Measurements from ENCODE around the gene CCDC138. TPM values are rescaled to one million over a fixed set of nuclear protein-coding genes. Genes with fewer than 3 reads are reported as not detected.

Gene CCDC138
- total RNA-seq, 1 donor = 8.5 TPM

DNA sequence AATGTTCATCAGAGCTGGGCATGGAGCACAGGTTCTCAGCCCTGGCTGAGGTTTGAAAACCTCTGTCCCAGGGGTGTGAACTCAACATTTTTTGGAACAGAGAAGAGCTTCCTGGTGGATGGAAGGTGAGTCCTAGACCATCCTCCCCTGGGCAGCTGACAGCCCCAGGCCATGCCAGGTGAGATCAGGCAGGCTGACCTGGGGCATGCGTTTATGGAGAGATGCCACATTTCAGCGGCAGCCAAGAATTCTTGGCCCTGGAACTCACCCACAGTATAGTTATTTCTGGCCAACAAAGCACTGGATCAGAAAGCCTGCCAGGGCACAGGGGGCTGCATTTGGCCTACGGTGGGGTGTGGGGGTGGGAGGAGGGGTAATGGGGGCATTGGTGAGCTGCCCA lies 118.6 kb downstream of the CCDC138 start:
- TF ChIP-seq, protein P1, sequence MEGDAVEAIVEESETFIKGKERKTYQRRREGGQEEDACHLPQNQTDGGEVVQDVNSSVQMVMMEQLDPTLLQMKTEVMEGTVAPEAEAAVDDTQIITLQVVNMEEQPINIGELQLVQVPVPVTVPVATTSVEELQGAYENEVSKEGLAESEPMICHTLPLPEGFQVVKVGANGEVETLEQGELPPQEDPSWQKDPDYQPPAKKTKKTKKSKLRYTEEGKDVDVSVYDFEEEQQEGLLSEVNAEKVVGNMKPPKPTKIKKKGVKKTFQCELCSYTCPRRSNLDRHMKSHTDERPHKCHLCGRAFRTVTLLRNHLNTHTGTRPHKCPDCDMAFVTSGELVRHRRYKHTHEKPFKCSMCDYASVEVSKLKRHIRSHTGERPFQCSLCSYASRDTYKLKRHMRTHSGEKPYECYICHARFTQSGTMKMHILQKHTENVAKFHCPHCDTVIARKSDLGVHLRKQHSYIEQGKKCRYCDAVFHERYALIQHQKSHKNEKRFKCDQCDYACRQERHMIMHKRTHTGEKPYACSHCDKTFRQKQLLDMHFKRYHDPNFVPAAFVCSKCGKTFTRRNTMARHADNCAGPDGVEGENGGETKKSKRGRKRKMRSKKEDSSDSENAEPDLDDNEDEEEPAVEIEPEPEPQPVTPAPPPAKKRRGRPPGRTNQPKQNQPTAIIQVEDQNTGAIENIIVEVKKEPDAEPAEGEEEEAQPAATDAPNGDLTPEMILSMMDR (IDR thresholded peaks at IDR 0.05; ENCODE audit: insufficient read depth, low read length) = no peak
- DNase-seq (ENCODE audit: low read depth) = no peak

DNA sequence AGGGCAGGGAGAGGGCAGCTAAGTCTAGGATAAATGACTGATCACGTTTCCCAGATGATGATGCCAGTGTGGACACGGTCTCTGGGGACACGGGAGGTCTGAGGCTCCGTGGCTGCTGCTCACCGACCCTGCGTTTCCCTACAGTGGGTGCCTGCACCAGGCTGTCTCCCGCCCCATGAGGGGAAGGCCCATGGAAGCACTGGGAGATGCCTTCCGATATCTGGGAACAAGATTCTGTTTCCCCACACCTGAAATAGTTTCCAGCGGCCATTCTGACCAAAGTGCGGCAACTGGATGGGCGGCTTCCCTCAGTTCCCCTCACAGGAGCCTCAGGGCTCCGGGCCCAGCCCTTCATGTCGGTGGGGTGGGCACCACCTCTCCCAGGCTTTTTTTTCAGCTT lies 119.3 kb downstream of the CCDC138 start:
- no peak for DNase-seq (ENCODE audit: low read depth)

More for the DNA sequence above, 118.6 kb downstream of the CCDC138 start:
- no peak overlapping the region for H3K4me3 ChIP-seq (ENCODE audit: low read depth, low read length)

DNA sequence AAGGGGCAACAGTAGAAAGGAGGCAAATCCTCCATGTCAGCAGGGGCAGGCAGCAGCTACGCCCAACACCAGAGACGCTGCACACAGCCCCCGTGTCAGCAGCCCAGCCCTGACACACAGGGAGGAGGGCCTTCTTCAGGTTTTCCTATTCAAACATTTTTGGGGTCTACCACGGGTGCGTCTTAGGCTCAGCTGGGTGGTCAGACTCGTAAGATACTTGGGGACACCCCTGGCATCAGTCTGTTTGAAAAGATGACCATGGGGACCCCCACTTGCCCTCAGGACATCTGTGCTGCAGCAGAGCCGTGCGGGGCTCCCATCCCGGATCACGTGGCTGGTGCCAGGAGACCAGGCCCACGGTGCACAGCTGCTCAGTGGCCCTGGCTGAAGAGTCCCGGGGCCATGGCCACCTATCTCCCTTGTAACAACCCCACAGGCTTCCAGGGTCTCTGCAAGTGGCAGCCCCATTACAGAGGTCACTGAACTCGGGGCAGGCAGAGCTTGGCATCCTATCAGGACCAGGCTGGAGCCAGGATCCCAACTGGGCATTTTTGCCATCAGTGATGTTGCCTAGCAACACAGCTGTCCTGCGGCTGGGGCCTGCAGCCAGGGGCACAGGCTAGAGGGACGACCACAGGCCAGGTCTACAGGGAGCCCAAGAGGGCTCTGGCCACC lies 120.0 kb downstream of the CCDC138 start:
- H3K4me3 ChIP-seq (ENCODE audit: low read depth, low read length) = no peak overlapping the region
- TF ChIP-seq, protein P1 (IDR thresholded peaks at IDR 0.05; ENCODE audit: insufficient read depth, low read length) = no peak
- DNase-seq (ENCODE audit: low read depth) = no peak

More for the DNA sequence above, 119.3 kb downstream of the CCDC138 start:
- TF ChIP-seq, protein P1 (IDR thresholded peaks at IDR 0.05; ENCODE audit: insufficient read depth, low read length) = no peak
- no peak overlapping the region for H3K4me3 ChIP-seq (ENCODE audit: low read depth, low read length)

DNA sequence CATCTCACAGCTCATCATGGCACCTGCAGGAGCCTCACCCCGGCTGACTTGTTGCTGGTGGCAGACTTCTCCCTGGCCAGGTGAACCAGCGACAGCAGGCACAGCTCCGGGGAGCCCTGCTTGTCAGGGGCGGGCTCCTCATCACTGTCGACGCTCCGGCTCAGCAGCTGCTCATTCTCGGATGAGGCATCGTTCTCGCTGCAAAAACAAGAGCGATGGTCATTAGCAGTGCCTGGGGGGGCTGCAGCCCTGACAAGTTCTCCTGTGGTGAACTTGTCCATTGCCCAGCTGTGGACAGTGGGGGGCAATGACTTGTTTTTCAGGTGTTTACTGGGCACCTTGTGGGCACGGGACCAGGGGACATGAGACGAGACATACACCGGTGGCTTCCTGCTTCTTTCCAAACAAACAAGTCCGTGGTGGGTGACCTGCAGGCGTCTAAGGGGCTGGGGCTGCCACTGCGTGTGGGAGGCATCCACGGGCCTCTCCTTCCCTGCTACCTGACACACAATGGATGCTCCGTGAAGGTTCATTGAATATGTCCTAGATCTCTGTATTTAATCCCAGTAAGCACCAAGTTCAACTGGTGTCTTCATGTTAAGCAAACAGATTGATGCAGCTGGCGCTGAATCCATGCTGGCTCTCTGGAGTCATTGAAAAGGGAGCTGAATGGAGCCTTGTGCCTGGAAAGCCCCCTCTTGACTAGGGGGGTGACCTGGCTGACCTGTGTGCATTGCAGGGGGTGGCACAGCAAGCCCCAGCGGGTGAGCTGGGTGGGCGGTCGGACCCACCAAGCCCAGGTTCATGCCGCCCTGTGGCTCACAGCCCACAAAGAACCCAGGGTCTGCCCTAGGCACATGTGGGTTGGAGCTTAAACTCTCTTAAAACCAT lies 121.5 kb downstream of the CCDC138 start:
- H3K4me3 ChIP-seq (ENCODE audit: low read depth, low read length) = no peak overlapping the region
- DNase-seq (ENCODE audit: low read depth) = no peak
- TF ChIP-seq, protein P1 (IDR thresholded peaks at IDR 0.05; ENCODE audit: insufficient read depth, low read length) = no peak

DNA sequence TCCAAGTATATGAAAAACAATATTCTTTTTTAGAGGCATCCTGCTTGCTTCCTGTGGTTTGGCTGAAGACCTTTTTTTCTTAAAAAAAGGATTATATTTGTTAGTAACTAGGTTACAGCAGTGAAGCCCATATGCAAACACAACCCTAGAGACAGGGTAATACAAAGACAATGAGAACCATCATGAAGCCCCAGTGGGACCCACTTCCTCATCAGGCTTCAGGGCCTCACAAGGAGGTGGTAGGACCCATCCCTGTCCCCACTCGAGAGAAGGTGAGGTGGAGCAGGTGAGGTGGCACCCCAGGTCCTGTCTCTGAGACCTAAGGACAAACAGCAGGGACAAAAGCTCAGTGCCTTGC lies 122.1 kb downstream of the CCDC138 start:
- TF ChIP-seq, protein P1 (IDR thresholded peaks at IDR 0.05; ENCODE audit: insufficient read depth, low read length) = no peak
- DNase-seq (ENCODE audit: low read depth) = no peak
- no peak overlapping the region for H3K4me3 ChIP-seq (ENCODE audit: low read depth, low read length)

DNA sequence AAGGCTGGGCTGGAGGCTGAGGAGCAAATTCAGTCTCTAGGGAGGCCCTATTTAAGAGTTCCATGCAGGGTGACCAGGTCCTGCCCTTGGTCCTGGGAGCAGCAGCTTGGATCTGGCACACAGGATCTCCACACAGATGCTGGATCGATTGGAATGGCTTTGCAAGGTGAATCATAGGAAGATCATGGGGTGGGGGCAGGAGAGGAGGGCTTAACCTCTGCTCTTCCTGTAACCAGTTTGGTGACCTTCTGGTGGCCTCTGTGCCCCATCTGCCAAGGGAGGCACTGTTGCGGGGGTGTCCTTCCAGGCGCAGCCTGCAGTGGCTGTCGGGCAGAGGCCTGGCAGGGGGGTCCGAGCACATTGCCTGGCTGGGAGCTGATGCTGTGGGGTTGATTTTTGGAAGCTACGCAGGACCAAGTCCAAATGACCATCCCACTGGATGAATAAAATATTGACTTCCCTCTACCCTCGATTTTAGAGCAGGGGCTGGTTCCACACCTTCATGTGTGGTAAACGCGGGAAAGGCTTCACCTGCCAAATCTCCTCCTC lies 122.8 kb downstream of the CCDC138 start:
- no peak for DNase-seq (ENCODE audit: low read depth)
- TF ChIP-seq, protein P1 (IDR thresholded peaks at IDR 0.05; ENCODE audit: insufficient read depth, low read length) = no peak
- H3K4me3 ChIP-seq (ENCODE audit: low read depth, low read length) = no peak overlapping the region
